HCT116 (cell line): ENCODE data around the gene TBX2. TPM values are rescaled to one million over a fixed set of nuclear protein-coding genes. Genes with fewer than 3 reads are reported as not detected.

ENCODE experiments used
- ATAC-seq: fragments of 200-7000 bp; cut with Tn5 transposase; 2 replicates; pipeline ENCODE4 v1.9.1; 2020; ENCODE audit warnings: mild to moderate bottlenecking, moderate library complexity
- BruUV-seq: library from RNA; stranded (reverse); fragments of 400-500 nt; replicated peaks from 2 replicates; lab custom pipeline; 2021; lab: Mats Ljungman, UMichigan
- CTCF ChIA-PET: fragments of 300-600 bp; sonication (Branson Sonifier 250); formaldehyde crosslinking; loops from one replicate; lab custom pipeline; 2021; ENCODE audit warnings: antibody characterized with exemption; lab: Charles Lee
- POLR2A ChIA-PET: fragments of 300-600, 350-600 bp; sonication (Branson Sonifier 250); formaldehyde crosslinking; loops from one replicate; lab custom pipeline; 2021; ENCODE audit warnings: antibody characterized with exemption; lab: Charles Lee
- RAD21 ChIA-PET, 2 experiments: fragments of 300-600 bp; sonication (Branson Sonifier 250); formaldehyde crosslinking; loops; one replicate each; lab custom pipeline; 2023; ENCODE audit warnings: low total read pairs in 2 of 2; ENCODE audit not compliant: uncharacterized antibody in 2 of 2, unreplicated experiment in 2 of 2, low non-redundant PET in 1 of 2; lab: Charles Lee
- DNase-seq: peaks from one replicate; pipeline ENCODE4 v3.0.0-alpha.2; 2010; ENCODE audit warnings: low read depth, low spot score
- H2AFZ ChIP-seq: fragments of 200-600 bp; shearing (Covaris generic), sonication (generic); 2 replicates; pipeline ENCODE4 v1.6.1; 2017; ENCODE audit warnings: low read depth, mixed run types, mixed read lengths, antibody characterized with exemption, low read length; ENCODE audit not compliant: poor library complexity, severe bottlenecking
- H3K27ac ChIP-seq: 2 replicates; pipeline ENCODE4 v1.5.1; 2012; ENCODE audit warnings: low read depth, low read length
- H3K27me3 ChIP-seq: fragments of 200-600 bp; sonication (generic); 2 replicates; pipeline ENCODE4 v1.6.1; 2016; ENCODE audit warnings: mixed run types, low read length, mixed read lengths; ENCODE audit not compliant: insufficient read depth
- H3K36me3 ChIP-seq, 2 experiments: fragments of 200-500 bp in 1 of 2; fragments of 200-600 bp in 1 of 2; sonication (Bioruptor generic) in 1 of 2; sonication (generic) in 1 of 2; 2 replicates each; pipeline versions ENCODE4 v1.5.1 to v1.6.1; 2014 to 2016; ENCODE audit warnings: low read length in 2 of 2, inconsistent platforms in 1 of 2, mixed read lengths in 1 of 2, mixed run types in 1 of 2; ENCODE audit not compliant: insufficient read depth in 2 of 2, control insufficient read depth in 1 of 2
- H3K4me1 ChIP-seq, 2 experiments: fragments of 200-600 bp in 1 of 2; sonication (generic) in 1 of 2; 2 replicates each; pipeline versions ENCODE4 v1.5.1 to v1.6.1; 2012 to 2017; ENCODE audit warnings: low read length in 2 of 2, inconsistent platforms in 1 of 2, mild to moderate bottlenecking in 1 of 2, mixed read lengths in 1 of 2, mixed run types in 1 of 2, moderate library complexity in 1 of 2; ENCODE audit not compliant: insufficient read depth in 2 of 2, control insufficient read depth in 1 of 2
- H3K4me2 ChIP-seq: fragments of 200-600 bp; sonication (generic); 2 replicates; pipeline ENCODE4 v1.6.1; 2017; ENCODE audit warnings: mixed run types, low read length, mixed read lengths
- H3K4me3 ChIP-seq, 2 experiments: fragments of 200-600 bp in 1 of 2; sonication (generic) in 1 of 2; replicated peaks in 1 of 2; 2 replicates each; pipeline ENCODE4 v1.5.1; 2011 to 2016; ENCODE audit warnings: low read length in 2 of 2, control low read depth in 1 of 2, low read depth in 1 of 2, mild to moderate bottlenecking in 1 of 2, mixed read lengths in 1 of 2, mixed run types in 1 of 2
- H3K79me2 ChIP-seq: fragments of 200-600 bp; sonication (generic); 2 replicates; pipeline ENCODE4 v1.6.1; 2017; ENCODE audit warnings: mild to moderate bottlenecking, mixed run types, low read length, moderate library complexity, mixed read lengths; ENCODE audit not compliant: insufficient read depth
- H3K9ac ChIP-seq: fragments of 200-600 bp; sonication (generic); 2 replicates; pipeline ENCODE4 v1.6.1; 2016; ENCODE audit warnings: low read length, mixed read lengths
- H3K9me2 ChIP-seq: fragments of 200-600 bp; sonication (generic), shearing (Covaris generic); 2 replicates; pipeline ENCODE4 v1.6.1; 2017; ENCODE audit warnings: mixed run types, mild to moderate bottlenecking, moderate library complexity; ENCODE audit not compliant: insufficient read depth
- H3K9me3 ChIP-seq, 2 experiments: fragments of 200-500 bp in 1 of 2; fragments of 200-600 bp in 1 of 2; sonication (Bioruptor generic) in 1 of 2; sonication (generic) in 1 of 2; 2 replicates each; pipeline ENCODE4 v1.6.1; 2014 to 2017; ENCODE audit warnings: low read length in 2 of 2, mixed read lengths in 2 of 2, inconsistent platforms in 1 of 2, low read depth in 1 of 2, mild to moderate bottlenecking in 1 of 2, mixed run types in 1 of 2, moderate library complexity in 1 of 2; ENCODE audit not compliant: control insufficient read depth in 1 of 2, insufficient read depth in 1 of 2
- H4K20me1 ChIP-seq: fragments of 200-600 bp; sonication (generic), shearing (Covaris generic); 2 replicates; pipeline ENCODE4 v1.6.1; 2017; ENCODE audit warnings: mixed run types, mild to moderate bottlenecking, moderate library complexity; ENCODE audit not compliant: insufficient read depth
- CBX3 ChIP-seq: IDR thresholded peaks from 2 replicates; pipeline ENCODE4 v1.6.1; 2012; ENCODE audit warnings: low read depth
- CEBPB ChIP-seq: IDR thresholded peaks from 2 replicates; pipeline ENCODE4 v1.6.1; 2012; ENCODE audit warnings: low read depth
- CTCF ChIP-seq, 3 experiments: fragments of 200-600 bp in 1 of 3; sonication (generic) in 1 of 3; IDR thresholded peaks in 2 of 3; conservative IDR thresholded peaks in 1 of 3; 2 replicates each; pipeline ENCODE4 v1.5.1; 2012 to 2017; ENCODE audit warnings: low read depth in 2 of 3, low read length in 2 of 3, antibody characterized with exemption in 1 of 3, borderline replicate concordance in 1 of 3, control low read depth in 1 of 3, mild to moderate bottlenecking in 1 of 3, mixed read lengths in 1 of 3, mixed run types in 1 of 3, moderate library complexity in 1 of 3; ENCODE audit not compliant: insufficient read depth in 1 of 3
- EGR1 ChIP-seq: IDR thresholded peaks from 2 replicates; pipeline ENCODE4 v1.6.1; 2012; ENCODE audit warnings: low read depth
- ELF1 ChIP-seq: IDR thresholded peaks from 2 replicates; pipeline ENCODE4 v1.6.1; 2012; ENCODE audit warnings: low read depth, borderline replicate concordance
- EZH2 ChIP-seq: fragments of 200-600 bp; sonication (generic); IDR thresholded peaks from 2 replicates; pipeline ENCODE4 v1.6.1; 2017; ENCODE audit warnings: antibody characterized with exemption, mixed run types
- EZH2phosphoT487 ChIP-seq: fragments of 200-600 bp; IDR thresholded peaks from 2 replicates; pipeline ENCODE4 v1.6.1; 2018; ENCODE audit warnings: antibody characterized with exemption, borderline replicate concordance
- POLR2AphosphoS5 ChIP-seq: IDR thresholded peaks from 2 replicates; pipeline ENCODE4 v1.6.1; 2011; ENCODE audit warnings: mild to moderate bottlenecking, low read depth, low read length, moderate library complexity
- RAD21 ChIP-seq: IDR thresholded peaks from 2 replicates; pipeline ENCODE4 v1.6.1; 2012; ENCODE audit warnings: low read depth, mild to moderate bottlenecking
- SP1 ChIP-seq: IDR thresholded peaks from 2 replicates; pipeline ENCODE4 v1.6.1; 2012; ENCODE audit warnings: low read depth
- SRF ChIP-seq: IDR thresholded peaks from 2 replicates; pipeline ENCODE4 v1.6.1; 2012; ENCODE audit warnings: low read depth
- YY1 ChIP-seq: IDR thresholded peaks from 2 replicates; pipeline ENCODE4 v1.6.1; 2011; ENCODE audit warnings: low read length, low read depth, moderate library complexity, mild to moderate bottlenecking; ENCODE audit not compliant: insufficient replicate concordance; ENCODE audit errors: extremely low read depth
- ZBTB33 ChIP-seq: IDR thresholded peaks from 2 replicates; pipeline ENCODE4 v1.6.1; 2011; ENCODE audit warnings: mild to moderate bottlenecking, low read length, moderate library complexity; ENCODE audit not compliant: insufficient replicate concordance; ENCODE audit errors: extremely low read depth
- ZFX ChIP-seq: fragments of 450-650 bp; IDR thresholded peaks from 2 replicates; pipeline ENCODE4 v1.6.1; 2017
- ZNF274 ChIP-seq: fragments of 200-500 bp; sonication (Bioruptor generic); IDR thresholded peaks from 2 replicates; pipeline ENCODE4 v1.6.1; 2014; ENCODE audit warnings: mild to moderate bottlenecking, low read depth, low read length, inconsistent platforms
- intact Hi-C: fragments of 100-400 bp; cut with micrococcal nuclease; formaldehyde crosslinking; loops from 2 replicates; pipeline ENCODE4 v1.10.0; 2022
- total RNA-seq: library from RNA; stranded (reverse); gene quantifications from one replicate; pipeline ENCODE4 v1.2.1, GENCODE V29; 2021; ENCODE audit not compliant: unreplicated experiment

Gene TBX2
- total RNA-seq, 1 experiment from 2014 or later: 0.71 TPM

GRCh38 chr17:61416540-61417363, 17.1 kb downstream of the TBX2 start (continued):
- no peak for TF ChIP-seq ZNF274
- no peak for TF ChIP-seq ZFX
- TF ChIP-seq EZH2: no peak
- TF ChIP-seq ELF1: no peak
- no peak for TF ChIP-seq EZH2phosphoT487
- 0 out of 2 replicates have a peak, but pooled peaks have one; percentile 50 for TF ChIP-seq CBX3
- TF ChIP-seq CEBPB: no peak
- peak; percentile 99 for TF ChIP-seq RAD21
- TF ChIP-seq POLR2AphosphoS5: peak; percentile 39; the same call in 1 of the 2 replicates
- no peak for TF ChIP-seq EGR1
- no peak for TF ChIP-seq ZBTB33

DNA sequence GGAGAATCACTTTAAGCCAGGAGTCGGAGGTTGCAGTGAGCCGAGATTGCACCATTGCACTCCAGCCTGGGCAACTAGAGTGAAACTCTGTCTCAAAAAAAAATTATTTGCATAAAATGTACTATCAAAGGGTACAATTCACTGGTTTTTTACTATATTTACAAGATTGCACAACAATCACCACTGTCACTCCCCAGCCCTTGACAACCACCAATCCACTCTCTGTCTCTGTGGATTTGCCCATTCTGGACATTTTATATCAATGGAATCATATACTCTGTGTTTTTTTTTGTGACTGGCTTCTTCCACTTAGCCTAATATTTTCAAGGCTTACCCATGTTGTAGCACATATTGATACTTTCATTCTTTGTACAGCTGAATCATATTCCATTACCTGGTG, 18.8 kb downstream of the TBX2 start:
- intact Hi-C loops: loop anchor here (1.0 kb wide), 1 partner anchor 419 kb away; no protein-coding TSS in a partner anchor

More for the DNA sequence above, 18.8 kb downstream of the TBX2 start:
- Histone ChIP-seq H2AFZ (no peak overlapping the region), H3K9me2 (no peaks in the 10 kb centered on the region), H3K27me3 (no peaks in the 10 kb centered on the region), H3K4me3 (no peak overlapping the region), H4K20me1 (no peaks in the 10 kb centered on the region), H3K27ac (no peak overlapping the region), H3K36me3 (no peaks in the 10 kb centered on the region), H3K4me1 (peaks cover 36 to 41% of the 10 kb centered on the region in 2 experiments), H3K4me2 (no peak overlapping the region)
- CTCF ChIA-PET: interaction anchor here (1.5 kb wide), 1 partner anchor 418 kb away, joined by 3 read pairs; no protein-coding TSS in a partner anchor
- ATAC-seq: no peak
- no peak for DNase-seq
- no peak for TF ChIP-seq POLR2AphosphoS5
- no peak for TF ChIP-seq CBX3
- no peak for TF ChIP-seq YY1
- no peak for TF ChIP-seq EZH2phosphoT487
- no peak for TF ChIP-seq CTCF (IDR thresholded peaks at IDR 0.05 in 2 of 3, conservative IDR thresholded peaks at IDR 0.05 in 1 of 3; ENCODE audit: borderline replicate concordance in 1 of 3, insufficient read depth in 1 of 3, low read depth in 2 of 3, low read length in 2 of 3)
- TF ChIP-seq ZFX: no peak
- TF ChIP-seq SP1: no peak
- no peak for TF ChIP-seq SRF
- TF ChIP-seq, all 23 proteins: peak for 0
- ChIA-PET POLR2A (no interaction called here), RAD21 (no interaction called here)
- Histone ChIP-seq H3K9me3 (no peaks in the 10 kb centered on the region), H3K9ac (no peak overlapping the region), H3K79me2 (no peaks in the 10 kb centered on the region)
- no TSS peak for BruUV-seq
